ENCODE results near the gene STX8.
"Not testable (repeated sequence)": the region's sequence is repeated elsewhere in the genome, so short reads cannot be mapped to it uniquely, and the experiment has no call there.

STX8 gene

GRCh38 chr17:9571201-9571600 is 4.4 kb downstream of the STX8 start:
- ChIA-PET POLR2A (no interaction called here), CTCF (no interaction called here)
- no peak overlapping the region for H3K4me3 ChIP-seq (ENCODE audit: low read depth, low read length)
- TF ChIP-seq CTCF (IDR thresholded peaks at IDR 0.05; ENCODE audit: insufficient read depth, low read length, missing control alignments) = no peak
- no peak for DNase-seq (ENCODE audit: low read depth, low spot score)

GRCh38 chr17:9568957-9569588 is 6.5 kb downstream of the STX8 start:
- DNase-seq (ENCODE audit: low read depth, low spot score) = no peak
- ChIA-PET CTCF (interaction anchor here (0.7 to 1.3 kb wide), 5 partner anchors 8 to 21 kb away, joined by 3 read pairs; no protein-coding TSS in a partner anchor), POLR2A (no interaction called here)
- no peak overlapping the region for H3K4me3 ChIP-seq (ENCODE audit: low read depth, low read length)
- no peak for TF ChIP-seq CTCF (IDR thresholded peaks at IDR 0.05; ENCODE audit: insufficient read depth, low read length, missing control alignments)

GRCh38 chr17:9568004-9568403 is 7.6 kb downstream of the STX8 start:
- ChIA-PET POLR2A (no interaction called here), CTCF (no interaction called here)
- H3K4me3 ChIP-seq (ENCODE audit: low read depth, low read length) = no peak overlapping the region
- no peak for DNase-seq (ENCODE audit: low read depth, low spot score)
- TF ChIP-seq CTCF (IDR thresholded peaks at IDR 0.05; ENCODE audit: insufficient read depth, low read length, missing control alignments) = no peak

GRCh38 chr17:9566739-9567138 is 8.9 kb downstream of the STX8 start:
- DNase-seq (ENCODE audit: low read depth, low spot score); POLR2A ChIA-PET; H3K4me3 ChIP-seq (ENCODE audit: low read depth, low read length): not testable (repeated sequence)
- CTCF ChIA-PET = interaction anchor here (1.4 to 4.4 kb wide), 2 partner anchors 9 kb away, joined by 4 to 34 read pairs; partner anchors contain the start of genes CFAP52 and STX8

- POLR2A ChIA-PET = no interaction called here
These were observed 9.6 kb downstream of the STX8 start for GRCh38 chr17:9566067-9566466.

GRCh38 chr17:9564104-9564503 is 11.5 kb downstream of the STX8 start:
- POLR2A ChIA-PET = no interaction called here
- no peak overlapping the region for H3K4me3 ChIP-seq (ENCODE audit: low read depth, low read length)
- CTCF ChIA-PET = interaction anchor here (0.8 to 4.4 kb wide), 3 partner anchors 10 to 15 kb away, joined by 3 to 34 read pairs (median 7); partner anchors contain the start of genes CFAP52 and STX8
- no peak for DNase-seq (ENCODE audit: low read depth, low spot score)
- no peak for TF ChIP-seq CTCF (IDR thresholded peaks at IDR 0.05; ENCODE audit: insufficient read depth, low read length, missing control alignments)

More at GRCh38 chr17:9566067-9566466, 9.6 kb downstream of the STX8 start:
- CTCF ChIA-PET = interaction anchor here (1.4 to 4.4 kb wide), 2 partner anchors 9 to 10 kb away, joined by 4 to 34 read pairs; partner anchors contain the start of genes CFAP52 and STX8
- no peak overlapping the region for H3K4me3 ChIP-seq (ENCODE audit: low read depth, low read length)
- TF ChIP-seq CTCF (IDR thresholded peaks at IDR 0.05; ENCODE audit: insufficient read depth, low read length, missing control alignments) = no peak
- no peak for DNase-seq (ENCODE audit: low read depth, low spot score)

- POLR2A ChIA-PET = no interaction called here
- H3K4me3 ChIP-seq (ENCODE audit: low read depth, low read length) = no peak overlapping the region
- TF ChIP-seq CTCF (IDR thresholded peaks at IDR 0.05; ENCODE audit: insufficient read depth, low read length, missing control alignments) = no peak
- CTCF ChIA-PET = interaction anchor here (1.4 to 1.7 kb wide), 2 partner anchors 8 to 19 kb away, joined by 4 to 8 read pairs; partner anchors contain the start of gene CFAP52
- DNase-seq (ENCODE audit: low read depth, low spot score) = no peak
These were observed 17.8 kb downstream of the STX8 start for GRCh38 chr17:9557857-9558256.

All from AG04449 (cell line).